ENCODE data around the gene KLHL25. TPM values are rescaled to one million over a fixed set of nuclear protein-coding genes. Genes with fewer than 3 reads are reported as not detected.
A peak's percentile ranks its signal among the peaks of the same experiment; 100 is the strongest.

Gene KLHL25
- total RNA-seq, 4 donors from 2014 or later: 3.1 to 11.6 (median 8.1) TPM

DNA sequence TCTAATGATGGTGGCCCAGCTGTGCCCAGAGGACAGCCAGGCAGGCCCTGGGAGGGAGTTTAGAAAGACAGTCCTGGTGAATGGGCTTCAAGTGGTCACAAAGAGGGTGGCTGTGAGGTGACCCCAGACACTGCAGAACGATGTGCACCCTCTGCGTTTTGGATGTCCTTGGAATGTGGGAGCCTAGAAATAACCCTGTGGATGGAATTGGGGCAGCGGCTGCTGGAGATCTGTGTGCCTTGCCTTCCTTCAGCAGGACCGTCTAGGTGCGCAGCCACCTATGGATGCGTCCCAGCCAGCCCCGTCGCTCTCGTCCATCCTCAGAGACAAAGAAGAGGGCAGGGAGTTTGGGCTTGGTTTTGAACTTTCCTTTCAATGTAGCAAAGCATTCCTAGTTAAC, 46.5 kb downstream of the KLHL25 start:
- 79 to 84% methylated on average over 8 to 9 of the region's 9 CpGs for WGBS, 2 donors
- TF ChIP-seq, protein P1, sequence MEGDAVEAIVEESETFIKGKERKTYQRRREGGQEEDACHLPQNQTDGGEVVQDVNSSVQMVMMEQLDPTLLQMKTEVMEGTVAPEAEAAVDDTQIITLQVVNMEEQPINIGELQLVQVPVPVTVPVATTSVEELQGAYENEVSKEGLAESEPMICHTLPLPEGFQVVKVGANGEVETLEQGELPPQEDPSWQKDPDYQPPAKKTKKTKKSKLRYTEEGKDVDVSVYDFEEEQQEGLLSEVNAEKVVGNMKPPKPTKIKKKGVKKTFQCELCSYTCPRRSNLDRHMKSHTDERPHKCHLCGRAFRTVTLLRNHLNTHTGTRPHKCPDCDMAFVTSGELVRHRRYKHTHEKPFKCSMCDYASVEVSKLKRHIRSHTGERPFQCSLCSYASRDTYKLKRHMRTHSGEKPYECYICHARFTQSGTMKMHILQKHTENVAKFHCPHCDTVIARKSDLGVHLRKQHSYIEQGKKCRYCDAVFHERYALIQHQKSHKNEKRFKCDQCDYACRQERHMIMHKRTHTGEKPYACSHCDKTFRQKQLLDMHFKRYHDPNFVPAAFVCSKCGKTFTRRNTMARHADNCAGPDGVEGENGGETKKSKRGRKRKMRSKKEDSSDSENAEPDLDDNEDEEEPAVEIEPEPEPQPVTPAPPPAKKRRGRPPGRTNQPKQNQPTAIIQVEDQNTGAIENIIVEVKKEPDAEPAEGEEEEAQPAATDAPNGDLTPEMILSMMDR (IDR thresholded peaks at IDR 0.05): no peak
- no peak for TF ChIP-seq POLR2A (IDR thresholded peaks at IDR 0.05)
- Histone ChIP-seq H3K27ac (peak overlapping the region in 3 of 4 donors; percentile 62 to 81 (median 74)), H3K9me3 (no peaks in the 10 kb centered on the region), H3K4me3 (no peak overlapping the region), H3K36me3 (peaks cover 29 to 62% (median 38%) of the 10 kb centered on the region in 3 donors), H3K4me1 (peaks cover 14 to 52% (median 22%) of the 10 kb centered on the region in 3 donors), H3K27me3 (no peaks in the 10 kb centered on the region)
- DNase-seq: no peak
- intact Hi-C loops (cut with DNase I): no loop called here

DNA sequence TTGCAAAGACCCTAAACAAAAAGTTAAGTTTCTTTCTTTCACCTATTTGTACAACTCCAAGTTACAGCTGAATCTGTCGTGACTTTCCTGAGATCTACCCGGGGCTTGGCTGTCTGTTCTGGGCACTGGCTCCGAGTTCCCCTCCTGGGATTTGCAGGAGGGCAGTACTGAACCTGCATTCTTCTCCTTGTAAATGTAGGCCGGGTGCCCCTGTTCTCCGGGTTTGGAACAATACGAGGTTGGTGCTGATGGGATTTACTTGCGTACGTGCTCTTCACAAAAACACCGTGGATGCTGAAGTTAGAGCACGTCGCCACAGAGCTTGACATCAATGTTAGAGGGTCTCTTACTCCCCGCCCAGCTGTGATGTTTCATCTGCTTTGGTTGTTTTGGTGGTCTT, 48.1 kb downstream of the KLHL25 start:
- peaks cover 29 to 78% (median 39%) of the 10 kb centered on the region in 3 donors for H3K36me3 ChIP-seq
- TF ChIP-seq, protein P1 (IDR thresholded peaks at IDR 0.05): no peak
- TF ChIP-seq POLR2A (IDR thresholded peaks at IDR 0.05): no peak
- DNase-seq: no peak
- H3K27me3 ChIP-seq: no peaks in the 10 kb centered on the region
- 87 to 92% methylated on average over 12 of the region's 12 CpGs for WGBS, 2 donors
- no peak overlapping the region for H3K27ac ChIP-seq
- H3K4me1 ChIP-seq: peaks cover 6 to 49% (median 12%) of the 10 kb centered on the region in 3 donors
- intact Hi-C loops (cut with DNase I): no loop called here
- H3K4me3 ChIP-seq: no peak overlapping the region
- H3K9me3 ChIP-seq: no peaks in the 10 kb centered on the region

DNA sequence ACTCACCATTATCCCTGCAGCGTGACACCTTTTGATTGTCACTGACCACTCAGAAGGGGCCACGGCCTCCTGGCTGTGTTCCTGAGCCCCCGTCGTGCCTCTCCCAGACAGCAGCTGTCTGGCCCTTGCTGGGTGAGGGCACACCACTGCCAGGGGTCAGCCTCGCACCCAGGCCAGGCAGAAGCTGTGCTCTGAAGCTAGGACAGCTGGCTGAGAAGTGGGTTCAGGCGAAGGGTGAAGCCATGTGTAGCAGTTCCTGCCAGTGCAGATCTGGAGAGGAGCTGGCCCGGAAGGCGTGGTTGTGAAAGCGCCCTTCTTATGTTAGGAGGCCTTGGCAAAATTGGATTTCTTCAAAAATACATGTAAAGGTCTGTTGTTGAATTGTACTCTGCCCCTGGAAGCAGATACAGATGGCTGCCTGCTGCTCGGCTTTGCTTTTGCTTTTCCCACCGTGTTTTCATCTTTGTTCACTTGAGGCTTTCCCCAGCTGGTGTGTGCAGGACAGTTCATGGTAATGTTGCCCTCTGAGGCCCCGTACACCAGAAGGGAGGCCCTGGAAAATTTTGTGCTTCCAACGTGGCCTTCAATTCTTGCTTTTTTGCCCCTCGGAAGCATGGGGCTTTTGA, 49.1 kb downstream of the KLHL25 start:
- TF ChIP-seq, protein P1 (IDR thresholded peaks at IDR 0.05): no peak
- Histone ChIP-seq H3K4me3 (no peak overlapping the region), H3K9me3 (no peaks in the 10 kb centered on the region), H3K27me3 (no peaks in the 10 kb centered on the region), H3K36me3 (peaks cover 36 to 88% (median 48%) of the 10 kb centered on the region in 3 donors), H3K4me1 (peaks cover 0 to 39% (median 8%) of the 10 kb centered on the region in 3 donors), H3K27ac (no peak overlapping the region)
- no peak for DNase-seq
- 72 to 74% methylated on average over 10 of the region's 14 CpGs for WGBS, 2 donors
- intact Hi-C loops (cut with DNase I): no loop called here

DNA sequence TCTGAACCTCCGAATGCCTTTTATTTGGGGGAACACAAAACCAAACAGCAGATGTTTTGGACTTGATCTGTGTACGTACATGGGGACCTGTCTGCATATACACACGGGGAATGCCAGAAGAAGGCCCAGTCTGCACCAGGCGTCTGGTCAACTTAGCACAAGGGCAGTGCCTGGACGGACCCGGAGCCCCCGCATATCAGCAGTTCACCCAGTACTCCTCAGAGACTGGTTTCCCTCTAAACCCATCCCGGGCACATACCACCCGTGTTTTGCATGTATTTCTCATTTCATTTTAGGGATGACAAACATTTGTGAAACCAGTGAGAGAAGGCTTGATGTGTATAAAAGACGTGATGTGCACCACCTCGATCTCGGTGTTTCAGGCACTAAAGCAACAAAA, 49.7 kb downstream of the KLHL25 start:
- WGBS, 2 donors: 85 to 89% methylated on average over 10 to 12 of the region's 12 CpGs
- peaks cover 36 to 94% (median 50%) of the 10 kb centered on the region in 3 donors for H3K36me3 ChIP-seq

DNA sequence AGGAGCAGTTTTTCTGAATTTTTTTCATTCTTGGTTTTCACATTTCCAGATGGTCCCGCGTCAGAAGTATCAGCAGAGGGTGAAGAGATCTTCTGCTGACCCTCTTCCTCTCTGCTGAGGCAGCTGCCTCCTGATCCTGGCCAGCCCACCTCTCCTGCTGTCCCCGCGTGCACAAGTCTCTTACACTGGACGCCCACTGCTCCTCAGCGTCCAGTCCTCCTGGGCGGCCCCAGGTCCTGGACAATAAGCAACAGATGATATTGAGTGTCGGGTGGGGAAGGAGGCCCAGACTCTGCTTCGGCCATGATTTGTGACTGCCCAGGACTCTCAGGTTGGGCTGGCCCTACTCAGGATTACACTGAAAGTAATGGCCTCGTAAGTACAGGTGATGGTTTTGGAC, 50.1 kb downstream of the KLHL25 start:
- no peaks in the 10 kb centered on the region for H3K9me3 ChIP-seq
- peaks cover 0 to 28% (median 8%) of the 10 kb centered on the region in 3 donors for H3K4me1 ChIP-seq
- no peak overlapping the region for H3K27ac ChIP-seq
- H3K36me3 ChIP-seq: peaks cover 36 to 98% (median 53%) of the 10 kb centered on the region in 3 donors
- 60 to 86% methylated on average over 1 to 6 of the region's 10 CpGs for WGBS, 2 donors
- TF ChIP-seq POLR2A (IDR thresholded peaks at IDR 0.05): no peak
- TF ChIP-seq, protein P1 (IDR thresholded peaks at IDR 0.05): no peak
- H3K4me3 ChIP-seq: no peak overlapping the region
- intact Hi-C loops (cut with DNase I): no loop called here
- no peak for DNase-seq
- H3K27me3 ChIP-seq: no peaks in the 10 kb centered on the region

More for the DNA sequence above, 49.7 kb downstream of the KLHL25 start:
- no peak for DNase-seq
- H3K27ac ChIP-seq: no peak overlapping the region
- H3K9me3 ChIP-seq: no peaks in the 10 kb centered on the region
- TF ChIP-seq, protein P1 (IDR thresholded peaks at IDR 0.05): no peak
- no peak for TF ChIP-seq POLR2A (IDR thresholded peaks at IDR 0.05)
- no peaks in the 10 kb centered on the region for H3K27me3 ChIP-seq
- H3K4me3 ChIP-seq: no peak overlapping the region
- intact Hi-C loops (cut with DNase I): no loop called here
- H3K4me1 ChIP-seq: peaks cover 0 to 33% (median 8%) of the 10 kb centered on the region in 3 donors

Data from esophagus squamous epithelium (tissue), 5 donors.